Measurements from ENCODE around the gene ABRAXAS1.

DNA sequence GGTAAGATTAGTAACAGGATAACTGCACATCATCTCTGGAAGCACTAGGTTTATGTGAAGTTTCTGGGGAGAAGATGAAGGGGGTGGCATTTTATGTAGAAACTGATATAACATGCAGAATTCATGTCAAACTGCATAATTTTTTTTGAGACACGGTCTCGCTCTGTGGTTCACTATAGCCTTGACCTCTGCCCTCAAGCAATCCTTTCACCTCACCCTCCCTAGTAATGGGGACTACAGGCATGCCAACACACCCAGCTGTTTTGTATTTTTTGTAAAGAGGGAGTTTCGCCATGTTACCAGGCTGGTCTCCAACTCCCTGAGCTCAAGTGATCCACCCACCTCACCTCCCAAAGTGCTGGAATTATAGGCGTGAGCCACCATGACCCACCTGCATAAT, 11.5 kb downstream of the ABRAXAS1 start:
- no peak for TF ChIP-seq SMAD5 (IDR thresholded peaks at IDR 0.05; ENCODE audit: low read depth)
- TF ChIP-seq EZH2 (IDR thresholded peaks at IDR 0.05; ENCODE audit: borderline replicate concordance, control insufficient read depth, low read depth, low read length), result no peak
- TF ChIP-seq SP1 (IDR thresholded peaks at IDR 0.05; ENCODE audit: low read depth, low read length), result no peak
